GM23338 (cell line): Measurements from ENCODE around the gene LPAR1.

ENCODE experiments used
- EZH2 ChIP-seq: fragments of 200-600 bp; sonication (generic); IDR thresholded peaks from one replicate; pipeline ENCODE4 v1.8.0; 2017; ENCODE audit warnings: antibody characterized with exemption, mild to moderate bottlenecking, low read depth; ENCODE audit not compliant: unreplicated experiment
- EZH2phosphoT487 ChIP-seq: fragments of 200-600 bp; sonication (generic); IDR thresholded peaks from one replicate; pipeline ENCODE4 v1.8.1; 2018; ENCODE audit warnings: antibody characterized with exemption; ENCODE audit not compliant: unreplicated experiment
- POLR2AphosphoS5 ChIP-seq: IDR thresholded peaks from 2 replicates; pipeline ENCODE4 v1.6.1; 2016; ENCODE audit warnings: antibody characterized with exemption, low read depth
- STAT1 ChIP-seq: IDR thresholded peaks from one replicate; pipeline ENCODE4 v1.6.1; 2016; ENCODE audit warnings: antibody characterized with exemption; ENCODE audit not compliant: unreplicated experiment
- TF ChIP-seq, protein P1 (sequence below), 2 experiments: fragments of 200-600 bp in 1 of 2; sonication (generic) in 1 of 2; conservative IDR thresholded peaks; 2 replicates each; pipeline versions ENCODE4 v1.5.1 to v1.6.1; 2016 to 2017; ENCODE audit warnings: antibody characterized with exemption in 2 of 2, low read depth in 2 of 2, mild to moderate bottlenecking in 2 of 2, moderate library complexity in 1 of 2

- no peak for TF ChIP-seq POLR2AphosphoS5
- TF ChIP-seq, protein P1, sequence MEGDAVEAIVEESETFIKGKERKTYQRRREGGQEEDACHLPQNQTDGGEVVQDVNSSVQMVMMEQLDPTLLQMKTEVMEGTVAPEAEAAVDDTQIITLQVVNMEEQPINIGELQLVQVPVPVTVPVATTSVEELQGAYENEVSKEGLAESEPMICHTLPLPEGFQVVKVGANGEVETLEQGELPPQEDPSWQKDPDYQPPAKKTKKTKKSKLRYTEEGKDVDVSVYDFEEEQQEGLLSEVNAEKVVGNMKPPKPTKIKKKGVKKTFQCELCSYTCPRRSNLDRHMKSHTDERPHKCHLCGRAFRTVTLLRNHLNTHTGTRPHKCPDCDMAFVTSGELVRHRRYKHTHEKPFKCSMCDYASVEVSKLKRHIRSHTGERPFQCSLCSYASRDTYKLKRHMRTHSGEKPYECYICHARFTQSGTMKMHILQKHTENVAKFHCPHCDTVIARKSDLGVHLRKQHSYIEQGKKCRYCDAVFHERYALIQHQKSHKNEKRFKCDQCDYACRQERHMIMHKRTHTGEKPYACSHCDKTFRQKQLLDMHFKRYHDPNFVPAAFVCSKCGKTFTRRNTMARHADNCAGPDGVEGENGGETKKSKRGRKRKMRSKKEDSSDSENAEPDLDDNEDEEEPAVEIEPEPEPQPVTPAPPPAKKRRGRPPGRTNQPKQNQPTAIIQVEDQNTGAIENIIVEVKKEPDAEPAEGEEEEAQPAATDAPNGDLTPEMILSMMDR (conservative IDR thresholded peaks at IDR 0.05; ENCODE audit: low read depth in 2 of 2): no peak
- TF ChIP-seq STAT1: no peak
- no peak for TF ChIP-seq EZH2phosphoT487
- no peak for TF ChIP-seq EZH2
Observed at GRCh38 chr9:110996436-110997220, 41.6 kb downstream of the LPAR1 start.
